Osteocyte (in vitro differentiated cells): ENCODE data around the gene BDKRB2. TPM values are rescaled to one million over a fixed set of nuclear protein-coding genes. Genes with fewer than 3 reads are reported as not detected.
A peak's percentile ranks its signal among the peaks of the same experiment; 100 is the strongest.

Experiments
- DNase-seq: peaks from one replicate; pipeline ENCODE4 v3.0.0; 2021; ENCODE audit warnings: mixed read lengths; ENCODE audit not compliant: unreplicated experiment; ENCODE audit errors: extremely low spot score
- H3K27ac Mint-ChIP-seq: one replicate; pipeline ENCODE4 v1.8.0; 2021; ENCODE audit warnings: mild to moderate bottlenecking, mixed read lengths; ENCODE audit not compliant: unreplicated experiment
- H3K27me3 Mint-ChIP-seq: one replicate; pipeline ENCODE4 v1.8.0; 2021; ENCODE audit warnings: mixed read lengths; ENCODE audit not compliant: unreplicated experiment
- H3K36me3 Mint-ChIP-seq: one replicate; pipeline ENCODE4 v1.8.0; 2021; ENCODE audit warnings: mixed read lengths; ENCODE audit not compliant: unreplicated experiment
- H3K4me1 Mint-ChIP-seq: one replicate; pipeline ENCODE4 v1.8.0; 2021; ENCODE audit warnings: mixed read lengths; ENCODE audit not compliant: unreplicated experiment
- H3K4me3 Mint-ChIP-seq: one replicate; pipeline ENCODE4 v1.8.0; 2021; ENCODE audit warnings: mild to moderate bottlenecking, moderate library complexity, mixed read lengths; ENCODE audit not compliant: unreplicated experiment
- H3K9me3 Mint-ChIP-seq: one replicate; pipeline ENCODE4 v1.8.0; 2021; ENCODE audit warnings: mixed read lengths; ENCODE audit not compliant: unreplicated experiment
- total RNA-seq: library from RNA; stranded (reverse); gene quantifications from 2 replicates; pipeline ENCODE4 v1.2.1, GENCODE V29; 2021
- TF ChIP-seq, protein P1 (sequence below): fragments of 200-600 bp; sonication (generic); IDR thresholded peaks from 2 replicates; pipeline ENCODE4 v1.5.0; 2021; ENCODE audit warnings: antibody characterized with exemption, mild to moderate bottlenecking, moderate library complexity

BDKRB2 gene
- total RNA-seq, 1 donor from 2014 or later: 0.40 TPM

DNA sequence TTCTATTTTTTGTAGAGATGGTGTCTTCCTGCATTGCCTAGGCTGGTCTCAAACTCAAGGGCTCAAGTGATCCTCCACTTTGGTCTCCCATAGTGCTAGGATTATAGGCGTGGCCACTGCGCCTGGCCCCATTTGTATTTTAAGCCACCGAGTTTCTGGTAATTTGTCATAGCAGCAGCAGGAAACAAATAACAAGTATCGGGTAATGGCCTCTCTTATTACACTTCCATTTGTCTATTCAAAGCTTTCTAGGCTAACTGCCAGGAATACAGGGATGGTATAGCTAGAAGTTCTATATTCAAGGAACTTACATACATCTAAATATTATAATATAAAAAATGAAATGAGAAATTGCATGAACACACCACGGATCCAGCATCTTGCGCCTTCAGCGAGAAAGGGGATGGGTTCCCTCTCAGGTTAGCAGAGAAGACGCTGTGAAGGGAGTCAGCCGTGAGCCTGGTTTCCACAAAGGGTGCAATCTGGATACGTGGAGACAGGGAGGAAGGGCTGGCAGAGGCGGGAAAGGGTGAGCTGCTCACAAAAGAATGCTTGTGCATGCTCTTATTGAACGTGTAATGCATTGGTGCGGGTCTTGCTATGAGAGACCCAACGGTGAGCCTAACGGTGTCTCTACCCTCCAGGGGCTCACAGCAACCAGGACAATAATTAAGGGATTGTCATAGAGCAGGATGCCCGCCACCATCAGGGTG, 60.9 kb downstream of the BDKRB2 start:
- Mint-ChIP-seq H3K9me3 (no peaks in the 10 kb centered on the region), H3K4me3 (no peak overlapping the region), H3K36me3 (no peaks in the 10 kb centered on the region), H3K4me1 (peaks cover 33% of the 10 kb centered on the region), H3K27ac (peak overlapping the region; percentile 40), H3K27me3 (no peaks in the 10 kb centered on the region)
- TF ChIP-seq, protein P1, sequence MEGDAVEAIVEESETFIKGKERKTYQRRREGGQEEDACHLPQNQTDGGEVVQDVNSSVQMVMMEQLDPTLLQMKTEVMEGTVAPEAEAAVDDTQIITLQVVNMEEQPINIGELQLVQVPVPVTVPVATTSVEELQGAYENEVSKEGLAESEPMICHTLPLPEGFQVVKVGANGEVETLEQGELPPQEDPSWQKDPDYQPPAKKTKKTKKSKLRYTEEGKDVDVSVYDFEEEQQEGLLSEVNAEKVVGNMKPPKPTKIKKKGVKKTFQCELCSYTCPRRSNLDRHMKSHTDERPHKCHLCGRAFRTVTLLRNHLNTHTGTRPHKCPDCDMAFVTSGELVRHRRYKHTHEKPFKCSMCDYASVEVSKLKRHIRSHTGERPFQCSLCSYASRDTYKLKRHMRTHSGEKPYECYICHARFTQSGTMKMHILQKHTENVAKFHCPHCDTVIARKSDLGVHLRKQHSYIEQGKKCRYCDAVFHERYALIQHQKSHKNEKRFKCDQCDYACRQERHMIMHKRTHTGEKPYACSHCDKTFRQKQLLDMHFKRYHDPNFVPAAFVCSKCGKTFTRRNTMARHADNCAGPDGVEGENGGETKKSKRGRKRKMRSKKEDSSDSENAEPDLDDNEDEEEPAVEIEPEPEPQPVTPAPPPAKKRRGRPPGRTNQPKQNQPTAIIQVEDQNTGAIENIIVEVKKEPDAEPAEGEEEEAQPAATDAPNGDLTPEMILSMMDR: no peak
- no peak for DNase-seq

DNA sequence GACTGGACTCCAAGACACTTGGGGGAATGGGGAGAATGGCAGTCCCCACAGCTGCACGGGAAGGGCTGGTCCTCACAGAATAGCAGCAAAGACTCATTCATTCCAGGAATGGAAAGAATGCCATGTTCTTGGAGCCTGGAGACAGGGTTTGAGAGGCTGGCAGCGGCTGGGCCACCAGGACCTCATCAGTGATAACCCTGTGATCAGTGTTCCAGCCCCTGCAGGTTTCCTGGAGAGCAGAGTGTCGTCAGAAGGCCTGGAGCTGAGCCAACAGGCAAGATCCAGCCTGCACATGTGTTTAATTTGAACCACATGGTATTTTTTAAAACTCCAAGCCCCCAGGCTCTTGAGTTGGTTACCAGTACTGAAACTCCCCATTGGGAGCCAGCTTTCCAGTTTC, 62.7 kb downstream of the BDKRB2 start:
- DNase-seq: no peak
- Mint-ChIP-seq H3K27ac (no peak overlapping the region), H3K9me3 (peaks cover 4% of the 10 kb centered on the region), H3K36me3 (no peaks in the 10 kb centered on the region), H3K4me3 (no peak overlapping the region), H3K4me1 (peaks cover 33% of the 10 kb centered on the region), H3K27me3 (no peaks in the 10 kb centered on the region)
- TF ChIP-seq, protein P1: no peak

DNA sequence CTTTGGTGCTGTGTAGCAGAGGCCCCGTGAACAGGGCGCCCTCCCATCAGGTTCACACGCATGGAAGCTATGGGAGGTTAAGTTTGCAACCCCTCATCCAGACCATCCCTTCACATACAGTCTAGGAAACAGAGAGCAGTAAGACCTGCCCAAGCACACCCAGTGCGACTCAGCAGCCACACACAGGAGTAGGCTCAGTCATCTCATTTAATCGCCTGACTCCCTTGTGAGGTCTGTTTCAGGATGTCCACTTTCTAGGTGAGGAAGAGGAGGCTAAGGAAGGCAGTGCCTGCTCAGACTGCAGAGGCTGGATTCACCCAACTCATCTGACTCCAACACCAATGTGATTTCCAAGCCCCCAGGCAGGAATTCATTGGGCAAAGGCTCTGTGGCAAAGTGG, 63.3 kb downstream of the BDKRB2 start:
- no peak overlapping the region for H3K4me3 Mint-ChIP-seq
- no peak overlapping the region for H3K27ac Mint-ChIP-seq
- H3K36me3 Mint-ChIP-seq: no peaks in the 10 kb centered on the region
- TF ChIP-seq, protein P1: no peak
- DNase-seq: no peak
- H3K27me3 Mint-ChIP-seq: no peaks in the 10 kb centered on the region
- H3K9me3 Mint-ChIP-seq: peaks cover 9% of the 10 kb centered on the region
- H3K4me1 Mint-ChIP-seq: peaks cover 33% of the 10 kb centered on the region

DNA sequence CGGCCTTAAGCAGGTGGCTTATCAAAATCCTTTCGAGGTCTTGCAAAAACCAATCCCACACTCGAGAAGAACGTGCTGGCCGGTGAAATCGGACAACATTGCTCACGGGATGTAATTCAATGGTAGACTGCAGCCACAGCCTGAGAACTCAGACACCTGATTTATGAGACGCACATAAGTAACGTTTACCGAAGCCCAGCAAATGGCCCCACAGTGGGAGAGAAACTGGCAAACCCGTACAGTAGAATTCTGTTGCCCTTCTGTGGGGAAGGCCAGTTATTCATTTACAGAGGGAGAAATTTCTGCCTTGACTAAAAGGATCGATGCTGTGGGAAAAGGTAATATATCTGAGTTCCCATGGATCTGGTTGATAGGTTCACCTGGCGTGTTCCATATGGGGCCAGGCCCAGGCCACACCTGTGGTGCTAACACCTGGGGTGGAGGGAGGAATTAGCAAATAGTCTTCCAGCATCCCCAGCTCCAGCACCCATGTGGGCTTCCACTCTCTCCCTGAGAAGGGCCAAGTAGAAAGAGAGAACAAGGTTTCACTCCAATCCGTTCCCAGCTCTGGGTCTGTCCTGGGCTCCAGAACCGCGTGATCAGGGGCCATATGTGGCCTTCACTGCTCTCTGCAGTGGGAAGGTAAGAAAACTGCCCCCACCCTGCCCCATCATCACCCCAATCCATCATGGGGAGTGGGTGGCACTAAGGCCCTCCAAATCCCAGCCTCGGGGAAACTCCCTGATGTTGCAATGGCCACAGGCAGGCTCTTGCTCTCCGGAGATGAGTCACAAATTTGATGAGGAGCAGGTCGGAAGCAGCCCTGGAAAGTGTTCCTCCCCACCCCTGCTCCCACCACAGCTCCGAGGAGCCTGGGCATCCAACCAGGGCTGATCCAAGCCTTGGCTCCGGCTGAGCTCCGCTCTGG, 64.1 kb downstream of the BDKRB2 start:
- TF ChIP-seq, protein P1: no peak
- H3K4me1 Mint-ChIP-seq: peaks cover 33% of the 10 kb centered on the region

DNA sequence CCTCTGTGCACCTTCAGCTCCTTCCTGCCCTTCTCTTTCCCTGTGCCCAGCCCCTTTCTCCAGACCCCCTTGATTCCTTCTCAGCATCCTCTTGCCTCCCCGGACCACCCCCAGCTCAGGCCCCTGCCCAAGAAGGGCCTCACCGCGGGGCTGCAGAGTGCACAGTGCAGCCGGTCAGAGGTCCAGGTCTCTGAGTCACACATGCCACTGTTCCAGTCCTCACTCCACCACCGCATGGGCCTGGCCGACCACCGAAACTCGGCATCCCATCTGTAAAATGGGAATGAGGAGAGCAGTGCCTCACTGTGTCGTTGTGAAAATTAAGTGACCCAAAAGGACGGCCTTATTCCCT, 64.7 kb downstream of the BDKRB2 start:
- Mint-ChIP-seq H3K4me1 (peaks cover 33% of the 10 kb centered on the region), H3K27me3 (no peaks in the 10 kb centered on the region), H3K4me3 (no peak overlapping the region), H3K36me3 (no peaks in the 10 kb centered on the region), H3K9me3 (peaks cover 13% of the 10 kb centered on the region), H3K27ac (peak overlapping the region; percentile 44)
- TF ChIP-seq, protein P1: no peak
- no peak for DNase-seq

More for the DNA sequence above, 64.1 kb downstream of the BDKRB2 start:
- peaks cover 13% of the 10 kb centered on the region for H3K9me3 Mint-ChIP-seq
- no peaks in the 10 kb centered on the region for H3K36me3 Mint-ChIP-seq
- peak overlapping the region; percentile 44 for H3K27ac Mint-ChIP-seq
- no peaks in the 10 kb centered on the region for H3K27me3 Mint-ChIP-seq
- no peak overlapping the region for H3K4me3 Mint-ChIP-seq
- peak; percentile 84 for DNase-seq
